ENCODE results near the gene CBFA2T2. TPM values are rescaled to one million over a fixed set of nuclear protein-coding genes. Genes with fewer than 3 reads are reported as not detected.

CBFA2T2 gene
- polyA plus RNA-seq, 4 donors, result 6.5 to 30.3 (median 9.2) TPM

GRCh38 chr20:33660685-33661058 is 170.8 kb downstream of the CBFA2T2 start:
- 89 to 93% (median 90%) methylated on average over 7 of the region's 7 CpGs for WGBS, 3 donors
- Histone ChIP-seq H3K4me1 (ENCODE audit: control insufficient read depth in 3 of 3, insufficient read depth in 2 of 3, low read depth in 1 of 3, low read length in 2 of 3) (peaks cover 0 to 14% (median 5%) of the 10 kb centered on the region in 3 donors), H3K36me3 (ENCODE audit: control insufficient read depth in 3 of 3, insufficient read depth in 2 of 3, low read depth in 1 of 3, low read length in 3 of 3) (peaks cover 0 to 56% (median 2%) of the 10 kb centered on the region in 3 donors), H3K9me3 (ENCODE audit: control insufficient read depth in 2 of 2, insufficient read depth in 1 of 2, low read depth in 1 of 2, low read length in 1 of 2) (no peaks in the 10 kb centered on the region), H3K27me3 (ENCODE audit: control insufficient read depth in 3 of 3, insufficient read depth in 3 of 3, low read length in 3 of 3) (no peaks in the 10 kb centered on the region), H3K4me3 (ENCODE audit: low read depth in 1 of 3, low read length in 3 of 3) (no peak overlapping the region), H3K27ac (ENCODE audit: low read depth in 1 of 3, low read length in 2 of 3) (no peak overlapping the region)
- DNase-seq, result no peak
- no peak for FAIRE-seq

GRCh38 chr20:33662172-33662571 is 172.3 kb downstream of the CBFA2T2 start, which contains the start of gene C20orf144:
C20orf144 (plus strand) TSS chr20:33662327; CDS start chr20:33662346, 19 bp downstream.
- no peaks in the 10 kb centered on the region for H3K9me3 ChIP-seq (ENCODE audit: control insufficient read depth in 2 of 2, insufficient read depth in 1 of 2, low read depth in 1 of 2, low read length in 1 of 2)
- peaks cover 0 to 23% (median 5%) of the 10 kb centered on the region in 3 donors for H3K4me1 ChIP-seq (ENCODE audit: control insufficient read depth in 3 of 3, insufficient read depth in 2 of 3, low read depth in 1 of 3, low read length in 2 of 3)
- WGBS, 3 donors, result 93 to 97% (median 94%) methylated on average over 10 of the region's 10 CpGs
- peak within 1 kb of the TSS; percentile 56 to 78 (median 72) for H3K4me3 ChIP-seq (ENCODE audit: low read depth in 1 of 3, low read length in 3 of 3)
- no peak for DNase-seq
- FAIRE-seq, result no peak
- no peaks in the 10 kb centered on the region for H3K27me3 ChIP-seq (ENCODE audit: control insufficient read depth in 3 of 3, insufficient read depth in 3 of 3, low read length in 3 of 3)
- peak within 1 kb of the TSS; percentile 76 to 92 (median 90) for H3K27ac ChIP-seq (ENCODE audit: low read depth in 1 of 3, low read length in 2 of 3)
- H3K36me3 ChIP-seq (ENCODE audit: control insufficient read depth in 3 of 3, insufficient read depth in 2 of 3, low read depth in 1 of 3, low read length in 3 of 3), result peaks cover 0 to 41% (median 2%) of the 10 kb centered on the region in 3 donors

DNA sequence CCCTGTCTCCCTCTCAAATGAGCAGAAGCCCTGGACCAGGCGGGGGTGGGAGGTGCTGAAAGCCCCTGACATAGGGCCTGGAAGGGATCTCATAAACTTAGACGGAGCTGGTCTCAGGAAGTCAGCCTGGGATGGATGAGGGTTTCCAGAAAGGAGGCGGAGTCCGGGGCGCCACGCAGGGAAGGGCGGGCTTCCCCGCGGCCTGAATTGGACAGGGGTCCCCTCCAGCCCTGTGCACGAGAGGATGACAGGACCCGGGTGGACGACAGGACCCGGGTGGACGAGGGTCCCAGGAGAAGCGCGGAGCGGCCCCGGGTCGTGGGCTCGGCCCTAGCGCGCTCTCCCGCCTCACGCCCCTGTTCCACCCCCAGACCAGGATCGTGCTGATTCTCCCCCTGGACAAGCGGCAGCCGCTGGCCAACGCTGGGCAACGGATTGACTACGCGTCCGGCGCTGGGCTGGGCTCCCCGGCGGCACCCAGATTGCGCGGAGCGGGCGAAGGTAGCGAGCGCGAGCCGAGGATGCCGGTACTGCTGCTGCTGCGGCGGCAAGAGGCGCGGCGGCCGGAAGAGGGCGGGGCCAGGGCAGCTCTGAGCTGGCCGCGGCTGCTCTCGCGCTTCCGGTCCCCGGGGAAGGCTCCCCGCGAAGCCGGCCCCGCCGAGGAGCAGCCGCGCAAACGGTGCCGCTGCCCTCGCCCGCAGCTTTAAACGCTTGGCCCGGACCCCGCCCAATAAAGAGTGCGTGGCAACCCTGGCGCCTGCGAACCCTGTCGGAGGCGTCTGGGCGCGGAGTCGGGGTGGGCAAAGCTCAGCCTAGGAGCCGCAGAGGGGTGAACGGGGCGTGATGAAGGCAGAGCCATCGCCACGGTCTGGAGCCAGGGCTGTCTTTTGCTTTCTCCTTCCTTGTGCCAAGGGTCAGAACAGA is 173.5 kb downstream of the CBFA2T2 start:
- Histone ChIP-seq H3K4me3 (ENCODE audit: low read depth in 1 of 3, low read length in 3 of 3) (peak overlapping the region; percentile 56 to 78 (median 72)), H3K36me3 (ENCODE audit: control insufficient read depth in 3 of 3, insufficient read depth in 2 of 3, low read depth in 1 of 3, low read length in 3 of 3) (peaks cover 0 to 34% (median 2%) of the 10 kb centered on the region in 3 donors), H3K27me3 (ENCODE audit: control insufficient read depth in 3 of 3, insufficient read depth in 3 of 3, low read length in 3 of 3) (no peaks in the 10 kb centered on the region), H3K27ac (ENCODE audit: low read depth in 1 of 3, low read length in 2 of 3) (peak overlapping the region; percentile 84 to 92 (median 90)), H3K9me3 (ENCODE audit: control insufficient read depth in 2 of 2, insufficient read depth in 1 of 2, low read depth in 1 of 2, low read length in 1 of 2) (no peaks in the 10 kb centered on the region), H3K4me1 (ENCODE audit: control insufficient read depth in 3 of 3, insufficient read depth in 2 of 3, low read depth in 1 of 3, low read length in 2 of 3) (peaks cover 0 to 31% (median 5%) of the 10 kb centered on the region in 3 donors)
- WGBS, 3 donors, result 0 to 1% (median 1%) methylated on average over 60 to 84 of the region's 84 CpGs
- DNase-seq (peak; percentile 83 to 92), FAIRE-seq (no peak)

- H3K4me1 ChIP-seq (ENCODE audit: control insufficient read depth in 3 of 3, insufficient read depth in 2 of 3, low read depth in 1 of 3, low read length in 2 of 3), result peaks cover 0 to 31% (median 5%) of the 10 kb centered on the region in 3 donors
- H3K4me3 ChIP-seq (ENCODE audit: low read depth in 1 of 3, low read length in 3 of 3), result peak overlapping the region; percentile 56 to 78 (median 72)
- H3K9me3 ChIP-seq (ENCODE audit: control insufficient read depth in 2 of 2, insufficient read depth in 1 of 2, low read depth in 1 of 2, low read length in 1 of 2), result no peaks in the 10 kb centered on the region
- no peaks in the 10 kb centered on the region for H3K27me3 ChIP-seq (ENCODE audit: control insufficient read depth in 3 of 3, insufficient read depth in 3 of 3, low read length in 3 of 3)
- FAIRE-seq, result no peak
- 45 to 49% (median 48%) methylated on average over 9 of the region's 9 CpGs for WGBS, 3 donors
- peak overlapping the region; percentile 84 to 92 (median 90) for H3K27ac ChIP-seq (ENCODE audit: low read depth in 1 of 3, low read length in 2 of 3)
- peaks cover 0 to 34% (median 2%) of the 10 kb centered on the region in 3 donors for H3K36me3 ChIP-seq (ENCODE audit: control insufficient read depth in 3 of 3, insufficient read depth in 2 of 3, low read depth in 1 of 3, low read length in 3 of 3)
- peak in 1 of 2 donors; percentile 34 for DNase-seq
Observed at GRCh38 chr20:33664085-33664761, 174.3 kb downstream of the CBFA2T2 start.

DNA sequence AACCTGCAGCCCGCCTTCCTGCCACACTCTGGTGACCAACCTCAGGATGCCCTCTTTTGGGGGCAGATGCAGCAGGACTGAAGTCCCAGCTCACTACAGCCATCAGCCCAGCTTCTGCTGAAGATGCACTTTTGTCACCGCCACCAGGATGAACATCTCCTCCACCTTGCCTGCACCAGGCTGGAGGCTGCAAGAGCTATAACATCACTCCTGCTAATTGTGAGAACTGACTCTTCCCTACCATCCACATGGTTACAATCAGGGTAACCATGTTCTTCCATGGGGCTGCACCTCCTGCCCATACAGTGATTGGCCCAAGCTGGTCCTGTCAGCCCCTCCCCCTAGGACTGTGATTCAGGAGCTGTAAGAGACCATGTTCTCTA is 174.9 kb downstream of the CBFA2T2 start:
- Histone ChIP-seq H3K36me3 (ENCODE audit: control insufficient read depth in 3 of 3, insufficient read depth in 2 of 3, low read depth in 1 of 3, low read length in 3 of 3) (peaks cover 0 to 34% (median under 1%) of the 10 kb centered on the region in 3 donors), H3K9me3 (ENCODE audit: control insufficient read depth in 2 of 2, insufficient read depth in 1 of 2, low read depth in 1 of 2, low read length in 1 of 2) (no peaks in the 10 kb centered on the region), H3K4me3 (ENCODE audit: low read depth in 1 of 3, low read length in 3 of 3) (no peak overlapping the region), H3K4me1 (ENCODE audit: control insufficient read depth in 3 of 3, insufficient read depth in 2 of 3, low read depth in 1 of 3, low read length in 2 of 3) (peaks cover 0 to 31% (median 5%) of the 10 kb centered on the region in 3 donors), H3K27me3 (ENCODE audit: control insufficient read depth in 3 of 3, insufficient read depth in 3 of 3, low read length in 3 of 3) (no peaks in the 10 kb centered on the region), H3K27ac (ENCODE audit: low read depth in 1 of 3, low read length in 2 of 3) (no peak overlapping the region)
- DNase-seq (no peak), FAIRE-seq (no peak)
- 88 to 100% (median 96%) methylated on average over 2 of the region's 2 CpGs for WGBS, 3 donors

GRCh38 chr20:33666293-33667244 is 176.7 kb downstream of the CBFA2T2 start, which contains the start of gene ACTL10:
ACTL10 (plus strand) TSS chr20:33666943; CDS start chr20:33667498, 555 bp downstream.
- peak; percentile 98 for DNase-seq
- Histone ChIP-seq H3K4me1 (ENCODE audit: control insufficient read depth in 3 of 3, insufficient read depth in 2 of 3, low read depth in 1 of 3, low read length in 2 of 3) (peaks cover 0 to 31% (median 5%) of the 10 kb centered on the region in 3 donors), H3K36me3 (ENCODE audit: control insufficient read depth in 3 of 3, insufficient read depth in 2 of 3, low read depth in 1 of 3, low read length in 3 of 3) (peaks cover 0 to 36% (median 5%) of the 10 kb centered on the region in 3 donors), H3K27ac (ENCODE audit: low read depth in 1 of 3, low read length in 2 of 3) (peak within 1 kb of the TSS; percentile 68 to 97 (median 82)), H3K4me3 (ENCODE audit: low read depth in 1 of 3, low read length in 3 of 3) (peak within 1 kb of the TSS; percentile 44 to 58 (median 52)), H3K9me3 (ENCODE audit: control insufficient read depth in 2 of 2, insufficient read depth in 1 of 2, low read depth in 1 of 2, low read length in 1 of 2) (no peaks in the 10 kb centered on the region), H3K27me3 (ENCODE audit: control insufficient read depth in 3 of 3, insufficient read depth in 3 of 3, low read length in 3 of 3) (no peaks in the 10 kb centered on the region)
- FAIRE-seq, result no peak
- 3 to 6% (median 4%) methylated on average over 41 to 50 of the region's 50 CpGs for WGBS, 3 donors

- no peaks in the 10 kb centered on the region for H3K27me3 ChIP-seq (ENCODE audit: control insufficient read depth in 3 of 3, insufficient read depth in 3 of 3, low read length in 3 of 3)
- H3K9me3 ChIP-seq (ENCODE audit: control insufficient read depth in 2 of 2, insufficient read depth in 1 of 2, low read depth in 1 of 2, low read length in 1 of 2), result no peaks in the 10 kb centered on the region
- WGBS, 3 donors, result 3 to 28% (median 7%) methylated on average over 38 to 55 of the region's 55 CpGs
- H3K4me1 ChIP-seq (ENCODE audit: control insufficient read depth in 3 of 3, insufficient read depth in 2 of 3, low read depth in 1 of 3, low read length in 2 of 3), result peaks cover 0 to 31% (median 5%) of the 10 kb centered on the region in 3 donors
- peak overlapping the region; percentile 44 to 58 (median 52) for H3K4me3 ChIP-seq (ENCODE audit: low read depth in 1 of 3, low read length in 3 of 3)
- no peak for FAIRE-seq
- DNase-seq, result peak; percentile 59 to 73
- H3K27ac ChIP-seq (ENCODE audit: low read depth in 1 of 3, low read length in 2 of 3), result peak overlapping the region; percentile 68 to 97 (median 82)
- peaks cover 0 to 41% (median 5%) of the 10 kb centered on the region in 3 donors for H3K36me3 ChIP-seq (ENCODE audit: control insufficient read depth in 3 of 3, insufficient read depth in 2 of 3, low read depth in 1 of 3, low read length in 3 of 3)
Observed at GRCh38 chr20:33667245-33667675, 177.4 kb downstream of the CBFA2T2 start.

Data from small intestine (tissue), 7 donors.